Stimulated activated CD8-positive, alpha-beta memory T cell treated with anti-CD3 and anti-CD28 coated beads, Interleukin-7, amount 100 ng/mL, for 24 hours (primary cell): ENCODE measurements around the gene MEGF6.

Experiments
- DNase-seq: peaks from one replicate; pipeline ENCODE4 v3.0.0-alpha.2; 2020; ENCODE audit warnings: low read depth

Gene MEGF6

GRCh38 chr1:3459051-3459908 is 152.0 kb downstream of the MEGF6 start:
- no peak for DNase-seq

GRCh38 chr1:3457910-3458883 is 153.1 kb downstream of the MEGF6 start:
- no peak for DNase-seq

GRCh38 chr1:3456964-3457909 is 154.1 kb downstream of the MEGF6 start:
- no peak for DNase-seq

GRCh38 chr1:3456449-3456963 is 154.8 kb downstream of the MEGF6 start:
- no peak for DNase-seq

- DNase-seq, result no peak
Measured at GRCh38 chr1:3455670-3456448, 155.4 kb downstream of the MEGF6 start.

- no peak for DNase-seq
Measured at GRCh38 chr1:3454811-3455618, 156.3 kb downstream of the MEGF6 start.

GRCh38 chr1:3453891-3454810 is 157.2 kb downstream of the MEGF6 start, which contains the start of gene ARHGEF16:
Gene ARHGEF16 (plus strand): TSS chr1:3454665. CDS start chr1:3463085, 8,420 bp downstream.
- no peak for DNase-seq

- peak; percentile 48 for DNase-seq
Measured at GRCh38 chr1:3453203-3453761, 158.0 kb downstream of the MEGF6 start.

- DNase-seq, result no peak
Measured at GRCh38 chr1:3452866-3453175, 158.5 kb downstream of the MEGF6 start.

- DNase-seq, result no peak
Measured at GRCh38 chr1:3451994-3452865, 159.1 kb downstream of the MEGF6 start.

- no peak for DNase-seq
Measured at GRCh38 chr1:3450983-3451382, 160.3 kb downstream of the MEGF6 start.

- DNase-seq, result no peak
Measured at GRCh38 chr1:3450202-3450863, 161.0 kb downstream of the MEGF6 start.

GRCh38 chr1:3444736-3445135 is 166.6 kb downstream of the MEGF6 start:
- DNase-seq, result no peak

- no peak for DNase-seq
Measured at GRCh38 chr1:3444298-3444697, 167.0 kb downstream of the MEGF6 start.

- no peak for DNase-seq
Measured at GRCh38 chr1:3443807-3444206, 167.5 kb downstream of the MEGF6 start.

- no peak for DNase-seq
Measured at GRCh38 chr1:3442901-3443300, 168.4 kb downstream of the MEGF6 start.

- no peak for DNase-seq
Measured at GRCh38 chr1:3442331-3442730, 169.0 kb downstream of the MEGF6 start.
